HUES6 (cell line): ENCODE measurements around the gene EPN1.

Experiments
- H3K27ac ChIP-seq: 2 replicates; pipeline ENCODE4 v1.7.0; 2013; ENCODE audit warnings: low read depth, mild to moderate bottlenecking, low read length, inconsistent platforms
- H3K27me3 ChIP-seq: 2 replicates; pipeline ENCODE4 v1.6.1; 2013; ENCODE audit warnings: low read length; ENCODE audit not compliant: control insufficient read depth, insufficient read depth
- H3K36me3 ChIP-seq: 2 replicates; pipeline ENCODE4 v1.6.1; 2013; ENCODE audit warnings: low read length; ENCODE audit not compliant: control insufficient read depth, insufficient read depth
- H3K4me1 ChIP-seq: 2 replicates; pipeline ENCODE4 v1.6.1; 2013; ENCODE audit warnings: low read length; ENCODE audit not compliant: control insufficient read depth, insufficient read depth
- H3K4me3 ChIP-seq: 2 replicates; pipeline ENCODE4 v1.5.1; 2013; ENCODE audit warnings: low read depth, low read length
- H3K9ac ChIP-seq: one replicate; pipeline ENCODE4 v1.6.1; 2013; ENCODE audit warnings: mild to moderate bottlenecking, low read length
- H3K9me3 ChIP-seq: 2 replicates; pipeline ENCODE4 v1.6.1; 2013; ENCODE audit warnings: low read depth, low read length; ENCODE audit not compliant: control insufficient read depth, insufficient read depth

EPN1 gene

DNA sequence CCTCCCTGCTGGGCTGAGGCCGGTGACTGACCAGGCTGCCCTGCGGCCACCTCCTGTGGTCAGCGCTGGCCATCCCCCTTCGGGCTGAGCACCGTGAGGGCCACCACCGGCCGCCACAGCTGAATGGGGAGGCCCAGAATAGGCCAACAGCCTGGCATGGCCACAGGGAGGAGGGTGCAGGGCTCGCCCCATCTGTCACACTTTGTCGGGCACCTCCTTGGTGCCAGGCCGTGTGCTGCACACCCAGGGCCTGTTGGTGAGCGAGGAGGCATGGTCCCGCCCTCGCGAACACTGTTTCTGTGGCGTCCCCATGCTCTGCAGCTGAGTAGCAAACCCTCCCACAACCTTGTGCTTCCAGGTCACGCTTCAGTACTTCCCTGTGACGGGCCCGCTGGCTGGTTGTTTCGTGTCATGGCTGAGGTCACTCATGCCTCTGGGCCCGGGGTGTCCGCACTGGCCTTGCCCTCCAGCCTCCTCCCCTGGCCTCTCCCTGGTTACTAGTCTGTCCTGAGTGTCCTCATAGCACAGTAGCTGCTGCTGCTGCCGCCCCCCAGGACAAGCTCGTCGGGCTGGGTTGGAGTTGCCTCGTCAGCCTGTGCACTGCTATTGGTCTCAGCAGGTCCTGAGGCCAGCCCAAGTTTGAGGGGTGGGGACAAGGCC, 15.2 kb downstream of the EPN1 start:
- Histone ChIP-seq H3K36me3 (peaks cover 84% of the 10 kb centered on the region), H3K27ac (no peak overlapping the region), H3K27me3 (no peaks in the 10 kb centered on the region), H3K4me1 (no peaks in the 10 kb centered on the region), H3K9me3 (no peaks in the 10 kb centered on the region), H3K4me3 (no peak overlapping the region), H3K9ac (no peak overlapping the region)

DNA sequence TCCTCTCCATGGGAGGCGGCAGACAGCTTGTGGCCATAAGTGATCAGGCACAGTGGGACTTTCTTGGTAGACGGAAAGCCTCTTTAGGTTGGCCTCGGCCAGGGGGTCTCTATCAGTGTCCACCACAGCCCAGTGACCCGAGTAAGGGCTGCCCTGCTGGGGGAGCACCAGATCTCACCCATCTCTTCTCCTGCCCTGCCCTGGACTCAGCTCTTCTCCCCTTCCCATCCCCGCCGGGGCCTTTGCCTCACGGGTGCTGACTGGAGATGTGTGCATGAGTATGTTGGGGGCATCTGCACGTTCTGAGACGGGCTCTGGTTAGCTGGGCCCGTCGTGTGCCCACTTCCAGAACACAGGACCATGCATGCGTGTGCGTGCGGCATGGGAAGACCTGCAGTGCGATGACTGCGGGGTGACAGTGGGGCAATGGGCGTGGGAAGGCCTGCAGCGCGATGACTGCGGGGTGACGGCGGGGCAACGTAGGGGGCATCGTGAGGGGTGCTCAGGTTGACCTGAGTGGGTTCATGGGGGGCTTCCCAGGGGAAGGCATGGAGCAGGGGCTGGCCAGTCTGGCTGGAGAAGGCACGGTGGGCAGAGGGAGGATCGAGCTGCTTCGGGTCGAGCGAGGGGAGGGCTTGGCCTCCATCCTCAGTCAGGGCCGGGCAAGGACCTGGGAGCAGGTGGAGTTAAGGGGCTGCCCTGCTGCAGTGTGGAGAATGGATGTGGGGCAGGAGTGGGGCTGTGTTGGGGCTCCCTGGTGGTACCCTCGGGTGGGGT, 15.9 kb downstream of the EPN1 start:
- no peak overlapping the region for H3K27ac ChIP-seq
- H3K9ac ChIP-seq, result no peak overlapping the region
- H3K4me1 ChIP-seq, result no peaks in the 10 kb centered on the region
- H3K4me3 ChIP-seq, result no peak overlapping the region
- no peaks in the 10 kb centered on the region for H3K27me3 ChIP-seq
- H3K9me3 ChIP-seq, result no peaks in the 10 kb centered on the region
- peaks cover 84% of the 10 kb centered on the region for H3K36me3 ChIP-seq

DNA sequence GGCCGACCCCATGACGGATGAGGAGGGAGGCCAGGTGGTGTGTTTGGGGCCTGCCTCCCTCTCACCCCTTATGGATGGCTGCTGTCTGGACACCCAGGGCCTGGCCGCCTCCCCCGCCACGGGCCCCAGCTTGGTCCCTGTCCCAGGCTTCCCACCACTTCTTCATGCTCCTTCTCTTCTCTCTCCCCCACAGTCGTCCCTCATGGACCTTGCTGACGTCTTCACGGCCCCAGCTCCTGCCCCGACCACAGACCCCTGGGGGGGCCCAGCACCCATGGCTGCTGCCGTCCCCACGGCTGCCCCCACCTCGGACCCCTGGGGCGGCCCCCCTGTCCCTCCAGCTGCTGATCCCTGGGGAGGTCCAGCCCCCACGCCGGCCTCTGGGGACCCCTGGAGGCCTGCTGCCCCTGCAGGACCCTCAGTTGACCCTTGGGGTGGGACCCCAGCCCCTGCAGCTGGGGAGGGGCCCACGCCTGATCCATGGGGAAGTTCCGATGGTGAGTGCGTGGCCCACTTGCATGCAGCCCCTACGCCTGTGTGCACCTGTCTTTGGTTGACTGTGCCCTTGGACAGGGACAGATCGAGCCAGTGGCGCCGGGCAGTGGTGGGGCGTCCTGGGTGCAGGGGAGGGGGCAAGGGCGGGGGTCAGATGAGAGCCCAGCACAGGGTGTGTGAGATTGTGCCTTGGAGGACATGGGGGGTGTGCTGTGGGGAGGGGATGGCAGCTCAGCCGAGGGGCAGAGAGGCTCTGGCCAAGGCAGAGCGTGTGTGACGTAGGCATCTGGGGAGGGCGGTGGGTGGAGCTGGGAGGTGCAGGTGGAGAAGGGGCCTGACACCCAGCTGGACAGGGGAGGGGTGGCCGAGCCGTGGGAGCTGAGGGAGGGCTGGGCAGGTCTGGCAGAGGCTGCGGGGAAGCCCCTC, 16.8 kb downstream of the EPN1 start:
- Histone ChIP-seq H3K9ac (no peak overlapping the region), H3K4me1 (no peaks in the 10 kb centered on the region), H3K36me3 (peaks cover 86% of the 10 kb centered on the region), H3K4me3 (no peak overlapping the region), H3K27ac (no peak overlapping the region), H3K9me3 (no peaks in the 10 kb centered on the region), H3K27me3 (no peaks in the 10 kb centered on the region)

DNA sequence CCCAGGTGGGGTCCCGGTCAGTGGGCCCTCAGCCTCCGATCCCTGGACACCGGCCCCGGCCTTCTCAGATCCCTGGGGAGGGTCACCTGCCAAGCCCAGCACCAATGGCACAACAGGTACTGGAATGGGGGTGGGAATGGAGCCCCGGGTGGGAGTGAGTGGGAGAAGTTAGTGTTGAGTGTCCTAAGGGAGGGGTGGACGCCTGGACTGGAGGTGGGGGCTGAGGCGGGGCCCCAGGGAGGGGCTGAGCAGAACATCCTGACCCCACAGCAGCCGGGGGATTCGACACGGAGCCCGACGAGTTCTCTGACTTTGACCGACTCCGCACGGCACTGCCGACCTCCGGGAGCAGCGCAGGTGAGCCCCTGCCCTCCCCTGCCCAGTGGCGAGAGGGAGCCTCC, 17.7 kb downstream of the EPN1 start:
- H3K27ac ChIP-seq, result no peak overlapping the region
- no peaks in the 10 kb centered on the region for H3K4me1 ChIP-seq
- H3K4me3 ChIP-seq, result no peak overlapping the region
- H3K9ac ChIP-seq, result no peak overlapping the region
- H3K36me3 ChIP-seq, result peaks cover 90% of the 10 kb centered on the region
- H3K9me3 ChIP-seq, result no peaks in the 10 kb centered on the region
- H3K27me3 ChIP-seq, result no peaks in the 10 kb centered on the region

DNA sequence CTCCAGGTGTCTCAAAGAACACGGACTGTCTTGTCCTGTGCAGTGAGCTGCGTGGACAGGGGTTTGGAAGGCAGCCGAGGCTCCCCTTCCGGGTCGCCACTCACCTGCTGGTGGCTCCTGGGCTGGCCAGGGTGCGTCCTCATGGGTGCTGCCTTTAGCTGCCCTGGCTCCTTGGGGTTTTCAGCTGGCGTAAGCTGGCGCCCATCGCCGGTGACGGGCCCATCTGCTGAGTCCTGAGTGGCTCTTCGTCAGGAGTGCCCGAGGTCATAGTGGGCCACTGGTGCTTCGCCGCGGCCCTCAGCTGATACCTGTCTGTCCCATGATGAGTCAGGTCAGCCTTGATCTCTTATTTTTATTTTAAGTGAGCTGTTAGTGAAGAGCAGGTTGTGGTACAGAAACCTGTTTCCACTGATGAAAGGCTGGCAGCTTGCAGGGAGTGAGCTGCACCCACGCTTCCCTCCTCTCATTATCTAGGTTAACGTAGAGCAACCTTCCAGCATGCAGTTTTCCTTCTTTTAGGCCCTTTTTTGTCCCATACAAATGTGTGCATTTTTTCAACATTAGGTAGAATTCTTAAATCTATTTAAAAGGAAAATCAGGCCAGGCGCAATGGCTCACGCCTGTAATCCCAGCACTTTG, 18.4 kb downstream of the EPN1 start:
- Histone ChIP-seq H3K4me3 (no peak overlapping the region), H3K27me3 (no peaks in the 10 kb centered on the region), H3K4me1 (no peaks in the 10 kb centered on the region), H3K27ac (no peak overlapping the region), H3K9me3 (no peaks in the 10 kb centered on the region), H3K9ac (no peak overlapping the region), H3K36me3 (peaks cover 90% of the 10 kb centered on the region)

DNA sequence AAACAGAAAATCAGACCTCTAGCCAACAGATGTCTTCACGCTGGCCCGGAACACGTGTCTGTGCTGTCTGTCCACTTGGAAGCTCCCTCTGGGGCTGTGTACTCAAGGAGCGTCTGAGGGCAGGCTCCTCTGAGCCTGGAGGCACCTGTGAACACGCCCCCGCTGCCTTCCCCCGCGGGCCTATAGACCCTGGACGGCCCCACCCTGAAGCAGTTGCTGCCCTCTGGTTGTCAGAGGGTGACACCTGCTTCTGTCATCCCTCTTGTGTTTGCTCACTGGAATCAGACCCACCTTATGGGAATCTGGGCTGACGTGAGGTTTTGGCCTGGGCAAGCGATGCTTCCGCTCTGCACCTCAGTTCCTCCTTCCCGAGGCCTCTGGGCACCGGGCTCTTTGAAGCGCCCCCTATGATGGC, 19.2 kb downstream of the EPN1 start:
- Histone ChIP-seq H3K4me3 (no peak overlapping the region), H3K9ac (no peak overlapping the region), H3K27ac (no peak overlapping the region), H3K4me1 (no peaks in the 10 kb centered on the region), H3K9me3 (no peaks in the 10 kb centered on the region), H3K36me3 (peaks cover 86% of the 10 kb centered on the region), H3K27me3 (no peaks in the 10 kb centered on the region)

DNA sequence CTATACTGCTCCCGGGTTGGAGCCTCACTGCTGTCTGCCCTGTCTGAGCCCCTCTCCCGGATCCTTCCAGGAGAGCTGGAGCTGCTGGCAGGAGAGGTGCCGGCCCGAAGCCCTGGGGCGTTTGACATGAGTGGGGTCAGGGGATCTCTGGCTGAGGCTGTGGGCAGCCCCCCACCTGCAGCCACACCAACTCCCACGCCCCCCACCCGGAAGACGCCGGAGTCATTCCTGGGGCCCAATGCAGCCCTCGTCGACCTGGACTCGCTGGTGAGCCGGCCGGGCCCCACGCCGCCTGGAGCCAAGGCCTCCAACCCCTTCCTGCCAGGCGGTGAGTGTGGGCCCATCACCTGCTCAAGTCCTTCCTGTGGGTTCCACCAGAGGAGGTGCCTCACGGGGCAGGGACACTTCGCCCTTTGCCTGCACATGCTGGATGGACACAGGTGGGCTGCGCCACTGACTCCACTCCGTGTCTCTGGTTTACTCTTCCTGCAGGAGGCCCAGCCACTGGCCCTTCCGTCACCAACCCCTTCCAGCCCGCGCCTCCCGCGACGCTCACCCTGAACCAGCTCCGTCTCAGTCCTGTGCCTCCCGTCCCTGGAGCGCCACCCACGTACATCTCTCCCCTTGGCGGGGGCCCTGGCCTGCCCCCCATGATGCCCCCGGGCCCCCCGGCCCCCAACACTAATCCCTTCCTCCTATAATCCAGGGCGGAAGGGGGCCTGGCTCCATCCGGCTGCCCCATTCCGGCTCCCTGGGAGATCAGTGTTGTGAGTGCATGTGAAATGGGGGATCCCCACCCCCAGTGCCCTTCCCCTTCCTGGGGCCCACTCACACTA, 19.8 kb downstream of the EPN1 start:
- Histone ChIP-seq H3K27me3 (no peaks in the 10 kb centered on the region), H3K36me3 (peaks cover 84% of the 10 kb centered on the region), H3K4me1 (no peaks in the 10 kb centered on the region), H3K27ac (no peak overlapping the region), H3K9me3 (no peaks in the 10 kb centered on the region), H3K9ac (no peak overlapping the region), H3K4me3 (no peak overlapping the region)

DNA sequence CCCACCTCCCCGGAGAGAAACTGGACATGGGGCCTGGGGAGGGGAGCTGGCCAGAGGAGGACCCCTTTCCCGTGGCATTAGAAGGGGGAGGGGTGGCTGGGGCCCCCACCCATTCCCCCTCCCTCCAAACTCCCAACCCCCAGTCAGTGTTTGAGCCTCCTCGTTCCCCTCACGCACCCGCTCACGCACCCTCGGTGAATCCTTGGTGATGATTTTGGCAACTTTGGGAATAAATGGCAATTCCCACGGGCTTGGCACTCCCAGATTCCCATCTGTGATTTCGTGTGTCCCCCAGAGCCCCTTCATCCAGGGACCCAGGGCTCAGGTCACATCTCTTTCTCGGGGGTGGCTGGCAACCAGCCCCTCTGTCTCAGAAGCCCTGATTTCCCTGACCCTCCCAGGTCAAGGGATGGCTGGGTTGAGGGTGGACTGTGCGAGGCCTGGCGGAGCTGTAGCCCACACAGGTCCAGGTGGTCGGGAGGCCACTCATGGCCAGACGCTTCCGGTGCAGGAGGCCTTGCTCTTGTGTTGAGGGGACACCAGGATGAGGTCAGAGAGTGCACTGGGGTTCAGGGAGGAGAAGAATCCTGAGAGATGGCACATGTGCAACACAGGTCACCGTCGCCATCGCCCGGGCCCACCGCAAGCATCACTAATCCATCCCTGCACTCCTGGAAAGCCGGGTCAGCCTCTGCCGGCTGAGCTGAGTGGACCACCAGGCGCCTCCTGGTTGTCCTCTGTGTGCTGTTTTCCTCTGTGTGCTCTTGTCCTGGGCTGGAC, 20.7 kb downstream of the EPN1 start:
- no peak overlapping the region for H3K27ac ChIP-seq
- H3K27me3 ChIP-seq, result no peaks in the 10 kb centered on the region
- no peaks in the 10 kb centered on the region; the same call in 1 of the 2 replicates for H3K9me3 ChIP-seq
- H3K9ac ChIP-seq, result no peak overlapping the region
- H3K4me3 ChIP-seq, result no peak overlapping the region
- H3K36me3 ChIP-seq, result peaks cover 81% of the 10 kb centered on the region
- no peaks in the 10 kb centered on the region for H3K4me1 ChIP-seq

DNA sequence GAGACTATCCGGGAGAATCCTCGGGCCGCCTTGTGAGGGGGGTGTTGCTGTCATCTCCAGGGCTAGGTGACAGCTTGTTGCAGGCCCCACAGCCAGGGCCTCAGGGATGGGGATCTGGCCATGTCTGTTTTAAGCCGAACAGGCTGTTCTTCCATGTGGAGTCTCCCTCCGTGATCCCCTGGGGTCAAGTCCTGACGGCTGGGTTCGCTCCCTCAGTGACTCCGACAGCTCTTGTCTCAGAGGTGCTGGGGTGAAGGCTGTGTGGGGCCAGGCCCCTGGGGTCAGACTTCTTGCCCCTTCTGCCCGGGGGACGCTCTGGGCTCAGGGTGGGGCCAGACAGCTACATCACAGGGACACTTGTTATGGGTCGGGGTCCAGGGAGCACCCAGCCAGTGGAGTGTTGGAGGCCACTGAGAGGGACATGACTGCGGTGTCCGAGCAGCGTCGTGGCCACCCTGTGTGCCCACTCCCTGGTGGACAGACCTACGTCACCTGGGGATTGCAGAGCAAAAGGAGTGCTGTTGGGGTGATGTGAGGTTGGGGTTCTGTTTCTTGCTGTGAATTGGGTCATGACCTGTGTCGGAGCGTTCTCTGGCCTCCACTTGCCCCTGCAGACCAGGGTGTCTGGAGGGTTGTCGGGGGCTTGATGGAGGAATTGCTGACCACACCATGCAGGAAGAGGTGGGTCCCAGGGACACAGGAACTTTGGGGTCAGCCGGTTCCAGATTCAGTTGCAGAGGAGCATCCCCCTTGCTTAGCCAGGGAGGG, 21.5 kb downstream of the EPN1 start:
- Histone ChIP-seq H3K36me3 (peaks cover 74% of the 10 kb centered on the region), H3K4me1 (no peaks in the 10 kb centered on the region), H3K4me3 (no peak overlapping the region), H3K9me3 (no peaks in the 10 kb centered on the region; the same call in 1 of the 2 replicates), H3K27me3 (no peaks in the 10 kb centered on the region), H3K27ac (no peak overlapping the region), H3K9ac (no peak overlapping the region)
